SK-N-SH (cell line): ENCODE results near the gene FKBP4. TPM values are rescaled to one million over a fixed set of nuclear protein-coding genes. Genes with fewer than 3 reads are reported as not detected.

ENCODE experiments used
- CTCF ChIA-PET: fragments of 300-600, 350-600 bp; formaldehyde crosslinking; extraction: SDS; loops from one replicate; lab custom pipeline; 2021; lab: Yijun Ruan, JAX
- POLR2A ChIA-PET: fragments of 350-600 bp; sonication (Branson Sonifier 250); formaldehyde crosslinking; extraction: SDS; loops from one replicate; lab custom pipeline; 2020; ENCODE audit warnings: antibody characterized with exemption, inconsistent platforms; lab: Yijun Ruan, JAX
- DNase-seq: peaks from one replicate; pipeline ENCODE4 v3.0.0; 2012
- H2AFZ ChIP-seq: fragments of 200-600 bp; sonication (generic); 2 replicates; pipeline ENCODE4 v1.8.1; 2016; ENCODE audit warnings: antibody characterized with exemption, mild to moderate bottlenecking, low read depth
- H3F3A ChIP-seq: fragments of 200-600 bp; sonication (generic); replicated peaks from 2 replicates; pipeline ENCODE3; 2016; ENCODE audit warnings: antibody characterized with exemption, mild to moderate bottlenecking; ENCODE audit not compliant: insufficient read depth
- H3K27ac ChIP-seq, 2 experiments: fragments of 200-500 bp in 1 of 2; fragments of 200-600 bp in 1 of 2; sonication (Bioruptor generic) in 1 of 2; sonication (generic), shearing (Covaris generic) in 1 of 2; 2 replicates each; pipeline versions ENCODE4 v1.5.1 to v1.6.1; 2014 to 2016; ENCODE audit warnings: low read depth in 2 of 2, inconsistent platforms in 1 of 2, low read length in 1 of 2, mild to moderate bottlenecking in 1 of 2, mixed read lengths in 1 of 2
- H3K27me3 ChIP-seq: fragments of 200-600 bp; sonication (generic), shearing (Covaris generic); 2 replicates; pipeline ENCODE4 v1.6.1; 2016; ENCODE audit warnings: mixed run types; ENCODE audit not compliant: insufficient read depth
- H3K36me3 ChIP-seq, 2 experiments: fragments of 200-500 bp in 1 of 2; fragments of 200-600 bp in 1 of 2; sonication (Bioruptor generic) in 1 of 2; sonication (generic) in 1 of 2; replicated peaks in 1 of 2; 2 replicates each; pipeline versions ENCODE3 to v1.5.1; 2014 to 2016; ENCODE audit warnings: low read length in 1 of 2, mild to moderate bottlenecking in 1 of 2; ENCODE audit not compliant: insufficient read depth in 2 of 2, control insufficient read depth in 1 of 2
- H3K4me1 ChIP-seq, 2 experiments: fragments of 200-500 bp in 1 of 2; fragments of 200-600 bp in 1 of 2; sonication (Bioruptor generic) in 1 of 2; sonication (generic), shearing (Covaris generic) in 1 of 2; 2 replicates each; pipeline versions ENCODE4 v1.5.1 to v1.6.1; 2014 to 2016; ENCODE audit warnings: low read depth in 1 of 2, low read length in 1 of 2, mixed run types in 1 of 2; ENCODE audit not compliant: insufficient read depth in 2 of 2, control insufficient read depth in 1 of 2
- H3K4me2 ChIP-seq: fragments of 200-600 bp; sonication (generic), shearing (Covaris generic); 2 replicates; pipeline ENCODE4 v1.6.1; 2017; ENCODE audit warnings: mixed run types
- H3K4me3 ChIP-seq, 2 experiments: fragments of 200-500 bp in 1 of 2; fragments of 200-600 bp in 1 of 2; sonication (Bioruptor generic) in 1 of 2; sonication (generic), shearing (Covaris generic) in 1 of 2; 2 replicates each; pipeline versions ENCODE4 v1.5.1 to v1.8.1; 2014 to 2016; ENCODE audit warnings: low read depth in 2 of 2, inconsistent platforms in 1 of 2, low read length in 1 of 2, mild to moderate bottlenecking in 1 of 2, mixed read lengths in 1 of 2, moderate library complexity in 1 of 2
- H3K79me2 ChIP-seq: fragments of 200-600 bp; sonication (generic); 2 replicates; pipeline ENCODE4 v1.8.1; 2017; ENCODE audit warnings: mild to moderate bottlenecking; ENCODE audit not compliant: insufficient read depth
- H3K9ac ChIP-seq: fragments of 200-600 bp; sonication (generic); 2 replicates; pipeline ENCODE4 v1.6.1; 2017; ENCODE audit warnings: mixed run types
- H3K9me2 ChIP-seq: fragments of 200-600 bp; sonication (generic); 2 replicates; pipeline ENCODE4 v1.6.1; 2017; ENCODE audit warnings: mixed run types
- H3K9me3 ChIP-seq: fragments of 200-600 bp; sonication (generic); 2 replicates; pipeline ENCODE4 v1.6.1; 2017; ENCODE audit warnings: mixed run types, mild to moderate bottlenecking, moderate library complexity
- H4K20me1 ChIP-seq: fragments of 200-600 bp; sonication (generic); 2 replicates; pipeline ENCODE4 v1.6.1; 2017; ENCODE audit warnings: mild to moderate bottlenecking, mixed run types; ENCODE audit not compliant: insufficient read depth
- CHD2 ChIP-seq: fragments of 150-350 bp; IDR thresholded peaks from 2 replicates; pipeline ENCODE4 v1.6.1; 2018; ENCODE audit warnings: low read length; ENCODE audit not compliant: partially characterized antibody
- GATA2 ChIP-seq: sonication (generic); formaldehyde crosslinking; IDR thresholded peaks from 2 replicates; pipeline ENCODE4 v1.5.0; 2020; ENCODE audit warnings: mild to moderate bottlenecking, missing genetic modification reagents
- JUND ChIP-seq: IDR thresholded peaks from 2 replicates; pipeline ENCODE4 v1.4.0; 2012
- RAD21 ChIP-seq: IDR thresholded peaks from 2 replicates; pipeline ENCODE4 v1.6.1; 2012; ENCODE audit warnings: mild to moderate bottlenecking, low read length
- REST ChIP-seq: IDR thresholded peaks from 2 replicates; pipeline ENCODE4 v1.6.1; 2012; ENCODE audit warnings: mild to moderate bottlenecking, low read depth, low read length, moderate library complexity
- RXRA ChIP-seq: IDR thresholded peaks from 2 replicates; pipeline ENCODE4 v1.4.0; 2012; ENCODE audit warnings: low read depth, mild to moderate bottlenecking, borderline replicate concordance
- SMC3 ChIP-seq: IDR thresholded peaks from 2 replicates; pipeline ENCODE4 v1.6.1; 2012; ENCODE audit warnings: low read depth, low read length, improper control_type of control experiment
- WGBS: methylation state at CpG from one replicate; pipeline ENCODE4 v1.1.6; 2017; ENCODE audit warnings: low lambda C conversion rate; 5-methylcytosine and 5-hydroxymethylcytosine counted together
- polyA plus RNA-seq, 3 experiments: library from polyadenylated mRNA; depleted of rRNA; stranded (reverse); fragments of >200 nt; gene quantifications; 2 replicates each; pipeline ENCODE4 v1.2.3, GENCODE V29; 2012
- TF ChIP-seq, protein P1 (sequence below): fragments of 200-600 bp; sonication (generic); IDR thresholded peaks from 2 replicates; pipeline ENCODE4 v1.6.1; 2017; ENCODE audit warnings: antibody characterized with exemption, mild to moderate bottlenecking, moderate library complexity

FKBP4 gene
- polyA plus RNA-seq, 1 of the 3 experiments (the other 2 are of a cell fraction): 53.2 TPM

DNA sequence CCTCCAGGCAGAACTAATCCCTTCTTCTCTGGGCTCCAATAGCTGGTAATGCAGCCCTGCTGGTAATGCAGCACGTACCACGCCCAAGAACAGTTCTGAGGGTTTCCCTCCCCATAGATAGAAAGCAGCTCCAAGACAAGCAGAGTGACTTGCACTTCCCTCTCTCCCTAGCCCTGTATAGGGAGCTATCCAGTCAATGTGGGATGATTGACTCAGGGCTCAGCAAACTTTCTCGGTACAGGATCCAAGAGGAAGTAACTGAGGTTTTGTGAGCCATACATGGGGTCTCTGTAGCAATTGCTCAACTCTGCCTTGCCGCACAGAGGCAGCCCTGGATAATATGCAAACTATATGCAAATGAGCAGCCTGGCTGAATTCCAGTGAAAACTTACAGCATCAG, 15.5 kb upstream of the FKBP4 start (continued):
- TF ChIP-seq CHD2 (no peak), RXRA (no peak)
- TF ChIP-seq, all 33 proteins: peak for 0

DNA sequence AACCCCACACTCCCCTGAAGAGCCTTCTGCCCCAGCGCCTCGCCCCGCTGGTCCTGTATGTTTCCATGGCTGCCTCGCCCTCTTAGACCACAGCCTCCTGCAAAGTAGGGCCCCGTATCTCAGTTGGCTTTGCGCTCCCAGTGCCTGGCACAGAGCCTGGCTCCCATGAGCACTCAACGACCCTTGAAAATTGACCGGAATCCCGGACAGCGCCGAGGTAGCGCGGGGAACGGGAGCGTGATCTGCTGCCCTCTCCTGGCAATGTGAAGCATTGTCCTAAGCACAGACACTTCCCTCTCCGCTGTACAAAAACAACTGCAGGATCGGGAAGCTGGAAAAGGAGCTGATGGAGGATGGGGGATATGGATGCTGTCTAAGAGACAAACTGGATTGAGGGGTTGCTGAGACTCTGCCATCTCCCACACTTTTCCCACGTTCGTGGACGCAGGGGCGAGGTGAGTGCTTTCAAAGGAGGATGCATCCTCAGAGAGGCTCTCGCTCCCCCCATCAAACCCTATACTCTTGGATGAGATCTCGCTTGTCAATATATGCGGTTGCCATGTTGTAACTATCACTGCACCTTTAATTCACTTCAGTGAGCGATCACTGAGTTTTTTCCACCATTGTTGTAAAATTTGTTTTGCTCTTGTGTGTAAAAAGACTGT, 10.7 kb upstream of the FKBP4 start:
- Histone ChIP-seq H2AFZ (no peak overlapping the region), H3K9me3 (no peaks in the 10 kb centered on the region), H3K27ac (no peak overlapping the region), H3K4me3 (peak overlapping the region in 1 of 2 experiments; percentile 24; a peak in 1 of 4 replicates), H3K36me3 (no peaks in the 10 kb centered on the region), H3F3A (no peaks in the 10 kb centered on the region), H3K79me2 (no peaks in the 10 kb centered on the region), H3K9ac (no peak overlapping the region), H3K27me3 (no peaks in the 10 kb centered on the region; the same call in 1 of the 2 replicates), H3K4me2 (peak overlapping the region; percentile 52; the same call in 1 of the 2 replicates), H3K4me1 (peaks cover 0 to 4% of the 10 kb centered on the region in 2 experiments; a peak in 1 of 4 replicates), H3K9me2 (no peaks in the 10 kb centered on the region), H4K20me1 (no peaks in the 10 kb centered on the region)
- WGBS: 12% methylated on average over 23 of the region's 25 CpGs
- CTCF ChIA-PET: interaction anchor here (0.5 to 3.5 kb wide), 48 partner anchors 8 to 324 kb away, joined by 3 to 80 read pairs (median 4); partner anchors contain the start of genes FKBP4, ITFG2 and NRIP2
- peak; percentile 72 for TF ChIP-seq SMC3
- TF ChIP-seq CHD2: peak; percentile 40
- TF ChIP-seq, protein P1, sequence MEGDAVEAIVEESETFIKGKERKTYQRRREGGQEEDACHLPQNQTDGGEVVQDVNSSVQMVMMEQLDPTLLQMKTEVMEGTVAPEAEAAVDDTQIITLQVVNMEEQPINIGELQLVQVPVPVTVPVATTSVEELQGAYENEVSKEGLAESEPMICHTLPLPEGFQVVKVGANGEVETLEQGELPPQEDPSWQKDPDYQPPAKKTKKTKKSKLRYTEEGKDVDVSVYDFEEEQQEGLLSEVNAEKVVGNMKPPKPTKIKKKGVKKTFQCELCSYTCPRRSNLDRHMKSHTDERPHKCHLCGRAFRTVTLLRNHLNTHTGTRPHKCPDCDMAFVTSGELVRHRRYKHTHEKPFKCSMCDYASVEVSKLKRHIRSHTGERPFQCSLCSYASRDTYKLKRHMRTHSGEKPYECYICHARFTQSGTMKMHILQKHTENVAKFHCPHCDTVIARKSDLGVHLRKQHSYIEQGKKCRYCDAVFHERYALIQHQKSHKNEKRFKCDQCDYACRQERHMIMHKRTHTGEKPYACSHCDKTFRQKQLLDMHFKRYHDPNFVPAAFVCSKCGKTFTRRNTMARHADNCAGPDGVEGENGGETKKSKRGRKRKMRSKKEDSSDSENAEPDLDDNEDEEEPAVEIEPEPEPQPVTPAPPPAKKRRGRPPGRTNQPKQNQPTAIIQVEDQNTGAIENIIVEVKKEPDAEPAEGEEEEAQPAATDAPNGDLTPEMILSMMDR: peak; percentile 84
- TF ChIP-seq JUND: no peak
- peak; percentile 72; the same call in 1 of the 2 replicates for TF ChIP-seq REST
- no peak for TF ChIP-seq GATA2 (CRISPR knock-in tag)
- TF ChIP-seq RAD21: peak; percentile 74
- peak; percentile 83 for DNase-seq
- POLR2A ChIA-PET: interaction anchor here (1.2 kb wide), 1 partner anchor 10 kb away, joined by 3 read pairs; the partner anchor contains the start of gene FKBP4
